Stimulated activated naive CD8-positive, alpha-beta T cell treated with anti-CD3 and anti-CD28 coated beads, Interleukin-15, amount 100 ng/mL, for 72 hours (primary cell): Measurements from ENCODE around the gene STARD5.
"Not testable (repeated sequence)": the region's sequence is repeated elsewhere in the genome, so short reads cannot be mapped to it uniquely, and the experiment has no call there.

ENCODE experiments used
- ATAC-seq: fragments of 150-1000 bp; cut with Tn5 transposase; 2 replicates; pipeline ENCODE4 v1.10.0; 2021; ENCODE audit warnings: mild to moderate bottlenecking, moderate library complexity
- DNase-seq, 2 donors: peaks; one replicate each; pipeline ENCODE4 v3.0.0; 2021 to 2022
- H3K27ac Mint-ChIP-seq, 2 donors: one replicate each; pipeline ENCODE4 v1.8.0; 2022; ENCODE audit warnings: mild to moderate bottlenecking in 2 of 2, mixed read lengths in 2 of 2, moderate library complexity in 2 of 2
- H3K27me3 Mint-ChIP-seq: one replicate; pipeline ENCODE4 v1.8.0; 2022; ENCODE audit warnings: mixed read lengths
- H3K4me1 Mint-ChIP-seq: one replicate; pipeline ENCODE4 v1.8.0; 2022; ENCODE audit warnings: mild to moderate bottlenecking, mixed read lengths
- H3K4me3 Mint-ChIP-seq, 2 donors: one replicate each; pipeline ENCODE4 v1.8.0; 2022; ENCODE audit warnings: mild to moderate bottlenecking in 2 of 2, mixed read lengths in 2 of 2, moderate library complexity in 1 of 2
- H3K9me3 Mint-ChIP-seq, 2 donors: one replicate each; pipeline ENCODE4 v1.8.0; 2022; ENCODE audit warnings: mixed read lengths in 2 of 2

Gene STARD5, protein sequence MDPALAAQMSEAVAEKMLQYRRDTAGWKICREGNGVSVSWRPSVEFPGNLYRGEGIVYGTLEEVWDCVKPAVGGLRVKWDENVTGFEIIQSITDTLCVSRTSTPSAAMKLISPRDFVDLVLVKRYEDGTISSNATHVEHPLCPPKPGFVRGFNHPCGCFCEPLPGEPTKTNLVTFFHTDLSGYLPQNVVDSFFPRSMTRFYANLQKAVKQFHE

DNA sequence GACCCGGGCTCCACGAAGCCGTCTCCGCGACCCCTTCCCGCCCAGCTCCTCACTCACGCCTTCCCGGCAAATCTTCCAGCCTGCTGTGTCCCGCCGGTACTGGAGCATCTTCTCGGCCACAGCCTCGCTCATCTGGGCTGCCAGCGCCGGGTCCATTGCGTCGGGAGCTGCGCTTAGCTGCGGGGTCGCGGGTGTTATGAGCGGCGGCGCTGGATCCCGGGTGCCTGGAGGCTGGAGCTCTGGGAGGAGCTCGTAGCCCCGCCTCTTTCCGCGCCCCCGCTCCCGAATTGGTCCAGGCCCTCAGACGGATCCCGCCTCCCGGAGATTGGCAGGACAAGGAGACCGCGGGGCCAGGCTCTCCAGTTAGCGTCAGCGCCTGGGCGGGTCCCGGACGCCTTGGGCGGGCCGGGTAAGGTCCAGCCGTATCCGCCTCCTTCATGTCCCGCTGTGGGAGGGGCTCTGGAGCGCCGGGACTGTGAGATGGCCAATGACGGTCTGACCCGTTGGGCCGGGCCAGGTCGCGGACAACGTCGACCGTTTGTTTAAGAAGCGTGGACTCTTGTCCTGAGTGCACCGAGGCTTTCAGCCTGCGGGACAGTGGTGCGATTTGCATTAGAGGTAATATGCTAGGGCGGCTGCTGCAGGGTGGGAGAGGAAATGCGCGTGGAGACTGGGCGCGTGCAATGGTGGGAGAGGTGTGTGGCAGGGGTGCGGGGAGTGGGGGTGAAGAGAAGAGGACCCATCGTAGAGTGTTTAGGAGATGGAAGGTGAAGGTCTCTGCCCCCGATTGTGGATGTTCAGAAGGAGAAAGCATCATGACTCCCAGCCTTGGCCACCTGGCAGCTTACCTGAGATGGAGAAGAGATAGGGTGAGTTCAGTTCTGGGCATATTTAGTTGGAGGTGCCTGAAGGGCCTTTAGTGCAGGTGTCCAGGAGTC is at the start of gene STARD5:
Gene STARD5 (minus strand): TSS at position 198 of the 938 bp plus-strand sequence. CDS start 42 bp downstream, at position 156.
- H3K4me1 Mint-ChIP-seq: peaks cover 58% of the 10 kb centered on the region
- H3K9me3 Mint-ChIP-seq: no peaks in the 10 kb centered on the region

DNA sequence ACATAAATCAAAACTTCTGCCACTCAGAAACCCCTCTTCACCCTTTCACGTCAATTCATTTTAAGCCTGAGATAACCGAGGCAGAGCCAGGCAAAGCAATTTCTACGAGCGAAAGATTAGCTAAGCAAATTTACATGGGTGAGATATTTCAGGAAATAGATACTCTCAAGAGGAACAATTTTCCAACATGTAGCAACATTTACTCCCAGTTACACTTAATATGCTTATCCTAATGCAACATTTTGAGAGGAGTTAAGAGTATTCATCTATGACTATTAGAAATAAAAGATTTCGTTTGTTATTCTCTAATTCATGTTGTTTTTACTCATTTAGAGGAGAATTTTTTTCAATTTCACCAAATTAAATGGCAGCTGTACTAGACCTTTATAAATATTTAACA is 49.2 kb upstream of the STARD5 start:
- DNase-seq: no peak

More for the DNA sequence above, at the start of gene STARD5:
- Mint-ChIP-seq H3K4me3 (peak within 1 kb of the TSS; percentile 98), H3K27ac (peak within 1 kb of the TSS; percentile 90 to 94), H3K27me3 (no peaks in the 10 kb centered on the region)
- DNase-seq (peak; percentile 92 to 95), ATAC-seq (peak; percentile 100)

DNA sequence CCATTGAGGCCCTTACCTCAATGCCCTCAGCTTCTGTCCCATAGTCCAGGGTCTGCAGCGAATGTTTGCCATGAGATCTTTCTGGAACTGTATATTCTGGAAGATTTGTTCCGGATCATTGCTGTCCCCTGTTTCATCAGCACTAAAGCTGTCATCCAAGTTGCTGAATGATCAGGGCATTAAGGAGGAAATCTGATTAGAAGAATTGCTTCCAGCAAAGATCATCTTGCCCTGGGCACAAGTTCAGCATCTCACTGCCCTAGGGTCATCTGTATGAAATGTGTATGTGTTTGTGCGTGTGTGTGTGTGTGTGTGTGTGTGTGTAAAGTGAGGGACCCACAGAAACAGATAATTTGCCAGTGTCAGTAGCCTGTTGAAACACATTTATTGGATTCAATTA is 48.6 kb upstream of the STARD5 start:
- no peaks in the 10 kb centered on the region for H3K9me3 Mint-ChIP-seq
- no peaks in the 10 kb centered on the region for H3K27me3 Mint-ChIP-seq
- H3K4me1 Mint-ChIP-seq: no peaks in the 10 kb centered on the region
- H3K27ac Mint-ChIP-seq: no peak overlapping the region
- H3K4me3 Mint-ChIP-seq: no peak overlapping the region
- DNase-seq (no peak), ATAC-seq (no peak)

More for the DNA sequence above, 49.2 kb upstream of the STARD5 start:
- Mint-ChIP-seq H3K9me3 (no peaks in the 10 kb centered on the region), H3K27me3 (no peaks in the 10 kb centered on the region), H3K4me3 (no peak overlapping the region), H3K4me1 (no peaks in the 10 kb centered on the region), H3K27ac (no peak overlapping the region)
- ATAC-seq: no peak

DNA sequence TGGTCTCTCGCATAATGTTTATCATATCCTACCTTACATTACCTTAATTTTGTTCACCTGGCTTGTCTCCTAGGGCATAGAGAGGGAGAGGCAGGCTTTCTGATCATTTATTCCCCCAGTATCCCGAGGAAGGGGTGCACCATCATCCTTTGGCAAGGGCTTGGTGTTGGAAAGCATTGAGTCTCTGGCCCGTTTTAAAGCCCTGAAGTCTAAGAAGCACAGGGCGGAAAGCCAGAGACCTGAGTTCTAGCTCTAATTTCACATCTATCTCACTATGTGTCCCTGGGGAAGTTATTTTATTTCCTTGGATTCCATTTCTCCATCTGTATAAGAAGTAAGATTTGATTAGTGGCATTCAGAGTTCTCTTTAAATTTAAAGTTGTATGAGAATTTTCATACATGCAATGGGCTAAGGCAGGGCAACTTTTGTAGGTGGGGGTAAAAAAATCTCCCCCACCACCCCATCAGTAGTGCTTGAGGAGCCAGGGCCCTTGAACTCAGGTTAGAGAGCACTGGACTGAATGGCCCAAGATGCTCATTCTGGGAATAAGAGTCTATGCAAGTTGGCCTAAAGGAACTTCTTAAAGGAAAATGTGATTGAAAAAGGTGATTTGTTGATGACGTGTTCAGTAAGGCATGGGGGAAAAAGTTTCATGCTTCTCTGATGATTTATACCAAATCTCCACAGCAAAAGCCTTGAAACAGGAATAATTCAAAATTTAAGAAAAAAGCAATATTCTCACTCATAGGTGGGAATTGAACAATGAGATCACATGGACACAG is 40.0 kb upstream of the STARD5 start:
- DNase-seq (no peak), ATAC-seq (no peak)
- H3K27me3 Mint-ChIP-seq: no peaks in the 10 kb centered on the region
- no peaks in the 10 kb centered on the region for H3K4me1 Mint-ChIP-seq
- no peak overlapping the region for H3K27ac Mint-ChIP-seq
- H3K9me3 Mint-ChIP-seq: no peaks in the 10 kb centered on the region
- H3K4me3 Mint-ChIP-seq: no peak overlapping the region

GRCh38 chr15:81363276-81363675 is 39.3 kb upstream of the STARD5 start:
- Mint-ChIP-seq H3K27ac (no peak overlapping the region), H3K27me3 (no peaks in the 10 kb centered on the region), H3K4me3 (no peak overlapping the region), H3K9me3 (no peaks in the 10 kb centered on the region), H3K4me1 (no peaks in the 10 kb centered on the region)
- DNase-seq (no peak), ATAC-seq (no peak)

DNA sequence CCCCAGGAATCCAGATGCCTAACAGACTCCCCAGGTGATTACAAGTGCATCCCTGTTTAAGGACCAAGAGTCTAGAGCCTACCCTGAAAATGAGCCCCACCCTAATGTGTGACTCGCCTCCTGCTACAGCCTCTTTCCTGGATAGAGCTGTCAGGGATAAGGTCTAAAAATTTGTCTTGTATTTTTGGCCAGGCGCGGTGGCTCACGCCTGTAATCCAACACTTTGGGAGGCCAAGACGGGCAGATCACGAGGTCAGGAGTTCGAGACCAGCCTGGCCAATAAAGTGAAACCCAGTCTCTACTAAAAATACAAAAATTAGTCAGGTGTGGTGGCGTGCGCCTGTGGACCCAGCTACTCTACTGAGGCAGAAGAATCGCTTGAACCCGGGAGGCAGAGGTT is 38.8 kb upstream of the STARD5 start:
- Mint-ChIP-seq H3K4me1 (no peaks in the 10 kb centered on the region), H3K4me3 (no peak overlapping the region), H3K27me3 (no peaks in the 10 kb centered on the region), H3K27ac (no peak overlapping the region), H3K9me3 (no peaks in the 10 kb centered on the region)
- no peak for ATAC-seq
- no peak for DNase-seq

DNA sequence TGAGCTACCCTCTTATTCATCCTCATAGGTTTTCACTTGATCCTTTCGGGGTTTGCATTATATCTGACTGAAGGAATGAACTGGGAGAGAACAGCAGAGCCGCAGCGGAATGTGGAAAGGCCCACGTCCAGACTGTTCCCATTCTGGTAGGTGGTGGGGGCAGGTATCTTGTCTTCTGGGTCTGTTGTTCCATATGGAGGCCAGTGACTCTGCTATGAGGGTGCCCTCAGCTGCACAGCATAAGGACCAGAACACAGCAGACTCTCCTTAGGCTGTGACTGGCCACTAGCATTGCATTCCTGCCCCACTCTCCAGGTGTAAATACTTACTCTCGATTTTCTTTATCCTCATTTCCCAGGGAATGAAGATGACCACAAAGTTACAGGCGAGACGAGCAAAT is 38.0 kb upstream of the STARD5 start:
- Mint-ChIP-seq H3K27ac (no peak overlapping the region), H3K9me3 (no peaks in the 10 kb centered on the region), H3K27me3 (no peaks in the 10 kb centered on the region), H3K4me3 (no peak overlapping the region), H3K4me1 (no peaks in the 10 kb centered on the region)
- ATAC-seq (no peak), DNase-seq (no peak)

- no peak overlapping the region for H3K4me3 Mint-ChIP-seq
These were observed 36.5 kb upstream of the STARD5 start for GRCh38 chr15:81360491-81360890.

DNA sequence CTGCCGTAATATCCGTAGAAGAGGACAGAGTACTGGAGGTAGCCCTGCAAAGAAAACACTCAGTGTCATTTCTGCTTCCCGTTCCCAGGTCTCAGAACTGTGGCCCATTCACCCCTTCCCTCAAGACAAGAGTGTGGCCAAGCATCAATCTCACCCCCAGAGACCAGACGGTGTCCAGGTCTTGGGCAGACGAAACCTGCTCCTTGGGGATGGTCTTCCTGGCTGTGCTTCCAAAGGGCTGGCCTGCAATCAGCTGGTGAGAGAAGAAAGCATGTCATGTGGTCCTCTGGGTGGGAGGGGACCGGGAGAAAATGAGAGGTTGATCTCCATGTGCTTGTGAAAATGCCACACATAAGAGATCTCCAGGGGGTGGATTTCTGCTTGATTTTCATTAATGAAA is 34.3 kb upstream of the STARD5 start:
- DNase-seq: no peak
- no peak overlapping the region for H3K27ac Mint-ChIP-seq
- H3K4me1 Mint-ChIP-seq: no peaks in the 10 kb centered on the region
- no peak overlapping the region for H3K4me3 Mint-ChIP-seq
- ATAC-seq: no peak
- no peaks in the 10 kb centered on the region for H3K27me3 Mint-ChIP-seq
- no peaks in the 10 kb centered on the region for H3K9me3 Mint-ChIP-seq

More at GRCh38 chr15:81360491-81360890, 36.5 kb upstream of the STARD5 start:
- ATAC-seq (no peak), DNase-seq (no peak)
- Mint-ChIP-seq H3K9me3 (no peaks in the 10 kb centered on the region), H3K27me3 (no peaks in the 10 kb centered on the region), H3K27ac (peak overlapping the region in 1 of 2 donors; percentile 37), H3K4me1 (no peaks in the 10 kb centered on the region)

DNA sequence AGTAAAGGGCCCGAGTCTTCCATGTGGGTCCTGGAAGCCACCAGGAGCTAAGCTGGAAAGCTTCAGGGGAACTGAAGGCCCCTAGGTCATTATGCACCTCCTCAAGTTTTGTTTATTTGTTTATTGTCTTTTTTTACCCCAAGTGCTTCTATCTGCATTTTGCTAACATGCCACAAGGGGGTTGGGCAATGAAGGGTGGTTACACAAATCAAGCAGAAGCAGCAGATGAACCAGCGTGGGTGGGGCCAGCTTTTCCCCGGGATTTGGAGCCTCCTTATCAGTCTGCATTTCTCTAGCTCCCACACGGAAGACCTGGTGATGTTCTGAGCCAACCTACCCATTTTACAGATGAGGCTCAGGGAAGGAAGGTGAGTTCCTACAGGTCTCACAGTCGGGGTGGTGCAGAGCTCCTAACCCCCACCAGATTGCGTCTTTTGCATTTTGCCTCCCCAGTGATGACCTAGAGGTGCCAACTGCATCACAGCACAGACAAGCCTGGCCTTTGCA is 33.3 kb upstream of the STARD5 start:
- Mint-ChIP-seq H3K4me3 (no peak overlapping the region), H3K27me3 (no peaks in the 10 kb centered on the region), H3K9me3 (no peaks in the 10 kb centered on the region), H3K4me1 (no peaks in the 10 kb centered on the region), H3K27ac (no peak overlapping the region)
- no peak for DNase-seq
- no peak for ATAC-seq

DNA sequence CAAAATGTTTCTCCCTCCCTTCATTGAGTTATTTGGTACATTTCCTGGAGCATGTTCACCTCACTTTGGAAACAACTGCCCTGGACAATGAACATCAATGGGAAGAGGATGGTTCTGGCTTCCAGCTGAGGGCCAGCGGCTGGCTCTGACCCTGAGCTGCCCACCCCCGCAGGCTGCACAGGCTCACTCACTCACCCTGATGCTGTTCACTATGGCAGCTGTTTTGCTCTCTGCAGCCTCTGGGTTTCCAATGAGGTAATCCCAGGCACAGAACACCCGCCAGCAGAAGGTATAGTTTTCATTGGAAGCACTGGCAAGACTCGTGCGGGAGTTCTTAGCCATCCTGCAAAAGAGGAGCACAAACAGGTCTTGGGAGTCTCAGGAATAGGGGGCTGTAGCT is 32.3 kb upstream of the STARD5 start:
- H3K27me3 Mint-ChIP-seq: no peaks in the 10 kb centered on the region
- H3K9me3 Mint-ChIP-seq: no peaks in the 10 kb centered on the region
- DNase-seq (no peak), ATAC-seq (no peak)
- H3K4me1 Mint-ChIP-seq: no peaks in the 10 kb centered on the region
- no peak overlapping the region for H3K4me3 Mint-ChIP-seq
- no peak overlapping the region for H3K27ac Mint-ChIP-seq

GRCh38 chr15:81351651-81352050 is 27.7 kb upstream of the STARD5 start:
- H3K9me3 Mint-ChIP-seq: no peaks in the 10 kb centered on the region
- ATAC-seq (no peak), DNase-seq (no peak)
- no peak overlapping the region for H3K4me3 Mint-ChIP-seq
- peaks cover 2% of the 10 kb centered on the region for H3K4me1 Mint-ChIP-seq
- no peaks in the 10 kb centered on the region for H3K27me3 Mint-ChIP-seq
- H3K27ac Mint-ChIP-seq: no peak overlapping the region

- DNase-seq (no peak), ATAC-seq (no peak)
- no peaks in the 10 kb centered on the region for H3K9me3 Mint-ChIP-seq
- H3K27ac Mint-ChIP-seq: peak overlapping the region in 1 of 2 donors; percentile 46
- no peaks in the 10 kb centered on the region for H3K27me3 Mint-ChIP-seq
- H3K4me1 Mint-ChIP-seq: peaks cover 11% of the 10 kb centered on the region
- H3K4me3 Mint-ChIP-seq: no peak overlapping the region
These were observed 25.3 kb upstream of the STARD5 start for GRCh38 chr15:81349271-81349670.

DNA sequence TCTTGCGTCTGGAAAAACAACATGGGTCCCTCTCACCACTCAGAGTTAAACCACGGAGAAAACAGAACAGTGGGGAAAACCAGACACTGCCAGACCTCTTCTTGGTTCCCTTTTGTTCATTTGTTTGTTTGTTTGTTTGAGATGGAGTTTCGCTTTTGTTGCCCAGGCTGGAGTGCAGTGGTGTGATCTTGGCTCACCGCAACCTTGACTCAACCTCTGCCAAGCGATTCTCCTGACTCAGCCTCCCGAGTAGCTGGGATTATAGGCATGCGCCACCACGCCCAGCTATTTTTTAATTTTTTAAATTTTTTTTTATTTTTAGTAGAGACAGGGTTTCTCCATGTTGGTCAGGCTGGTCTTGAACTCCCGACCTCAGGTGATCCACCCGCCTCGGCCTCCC is 24.8 kb upstream of the STARD5 start:
- H3K9me3 Mint-ChIP-seq, H3K4me3 Mint-ChIP-seq: not testable (repeated sequence)

GRCh38 chr15:81347910-81348309 is 24.0 kb upstream of the STARD5 start:
- Mint-ChIP-seq H3K27ac (no peak overlapping the region), H3K9me3 (no peaks in the 10 kb centered on the region), H3K4me1 (peaks cover 11% of the 10 kb centered on the region), H3K27me3 (no peaks in the 10 kb centered on the region), H3K4me3 (no peak overlapping the region)
- DNase-seq (no peak), ATAC-seq (no peak)

More for the DNA sequence above, 24.8 kb upstream of the STARD5 start:
- H3K27me3 Mint-ChIP-seq, DNase-seq, ATAC-seq, H3K27ac Mint-ChIP-seq: not testable (repeated sequence)
- peaks cover 11% of the 10 kb centered on the region for H3K4me1 Mint-ChIP-seq
